Psoas muscle (tissue), 8 donors: ENCODE measurements around the gene HIVEP1. TPM values are rescaled to one million over a fixed set of nuclear protein-coding genes. Genes with fewer than 3 reads are reported as not detected.
"Not testable (repeated sequence)": the region's sequence is repeated elsewhere in the genome, so short reads cannot be mapped to it uniquely, and the experiment has no call there.

ENCODE experiments used
- ATAC-seq, 4 donors: fragments of 200-7000 bp; cut with Tn5 transposase; one replicate each; pipeline ENCODE4 v1.9.1; 2020; ENCODE audit warnings: moderate library complexity in 3 of 4, mild to moderate bottlenecking in 2 of 4
- DNase-seq, 2 donors: peaks; one replicate each; pipeline ENCODE4 v3.0.0-alpha.2; 2020
- H3K27ac ChIP-seq: fragments of 200-600 bp; one replicate; pipeline ENCODE4 v1.8.0; 2022
- H3K27me3 ChIP-seq, 3 donors: fragments of 200-600 bp in 1 of 3; one replicate each; pipeline versions ENCODE4 v1.6.1 to v1.8.0; 2013 to 2022; ENCODE audit warnings: low read length in 2 of 3, mild to moderate bottlenecking in 2 of 3, moderate library complexity in 1 of 3; ENCODE audit not compliant: insufficient read depth in 3 of 3
- H3K36me3 ChIP-seq, 2 donors: fragments of 200-600 bp in 1 of 2; one replicate each; pipeline versions ENCODE4 v1.6.1 to v1.8.0; 2013 to 2022; ENCODE audit warnings: low read depth in 1 of 2, mild to moderate bottlenecking in 1 of 2, moderate library complexity in 1 of 2; ENCODE audit not compliant: insufficient read depth in 1 of 2
- H3K4me1 ChIP-seq: fragments of 200-600 bp; one replicate; pipeline ENCODE4 v1.8.0; 2022
- H3K4me3 ChIP-seq: fragments of 200-600 bp; one replicate; pipeline ENCODE4 v1.8.0; 2022; ENCODE audit warnings: mild to moderate bottlenecking
- H3K9me3 ChIP-seq: fragments of 200-600 bp; one replicate; pipeline ENCODE4 v1.8.0; 2022
- WGBS, 3 donors: extraction: QIAGEN DNeasy Blood & Tissue Kit; methylation state at CpG; one replicate each; pipeline versions ENCODE4 v1.1.6 to v1.1.7; 2013; 5-methylcytosine and 5-hydroxymethylcytosine counted together
- intact Hi-C, 2 donors: fragments of 100-400 bp; cut with DNase I; formaldehyde crosslinking; loops; one replicate each; pipeline versions ENCODE4 v1.11.0 to v1.14.2; 2022
- polyA plus RNA-seq, 3 donors: library from polyadenylated mRNA; stranded (reverse); fragments of 200-250 nt; gene quantifications; one replicate each; pipeline ENCODE4 v1.2.3, GENCODE V29; 2013
- total RNA-seq, 4 donors: library from RNA; stranded (reverse); fragmentation: NEBNext Ultra II Directional in 2 of 4; extraction: Animal tissue kit (Norgen Biotek cat#: 25700) in 2 of 4; gene quantifications; one replicate each; pipeline versions ENCODE4 v1.2.1 to v1.2.4, GENCODE V29; 2021 to 2023
- TF ChIP-seq, protein P1 (sequence below): fragments of 200-600 bp; IDR thresholded peaks from one replicate; pipeline ENCODE4 v1.8.0; 2022; ENCODE audit warnings: antibody characterized with exemption
- donor health status: healthy with polysubstance abuse.
- donor health status: DM: no; HTN: no; CAD: no; lungs with moderate emphysema.
- donor health status: Bipolar disorder and iron deficiency.
- donor health status: healthy.
- donor health status: DM: yes; HTN: yes; CAD: no.
- donor health status: DM: no; HTN: no; CAD: no.
- donor health status: DM: no; HTN: no; CAD: no.
- donor health status: DM: yes; HTN: yes; CAD: no.

Gene HIVEP1
- total and polyA plus RNA-seq, 7 donors: 4.0 to 13.1 (median 6.7) TPM

- Histone ChIP-seq H3K36me3 (no peaks in the 10 kb centered on the region), H3K27me3 (no peaks in the 10 kb centered on the region), H3K27ac (no peak overlapping the region), H3K4me1 (no peaks in the 10 kb centered on the region), H3K4me3 (no peak overlapping the region), H3K9me3 (no peaks in the 10 kb centered on the region)
- DNase-seq (no peak), ATAC-seq (no peak)
- intact Hi-C loops: no loop called here
- TF ChIP-seq, protein P1, sequence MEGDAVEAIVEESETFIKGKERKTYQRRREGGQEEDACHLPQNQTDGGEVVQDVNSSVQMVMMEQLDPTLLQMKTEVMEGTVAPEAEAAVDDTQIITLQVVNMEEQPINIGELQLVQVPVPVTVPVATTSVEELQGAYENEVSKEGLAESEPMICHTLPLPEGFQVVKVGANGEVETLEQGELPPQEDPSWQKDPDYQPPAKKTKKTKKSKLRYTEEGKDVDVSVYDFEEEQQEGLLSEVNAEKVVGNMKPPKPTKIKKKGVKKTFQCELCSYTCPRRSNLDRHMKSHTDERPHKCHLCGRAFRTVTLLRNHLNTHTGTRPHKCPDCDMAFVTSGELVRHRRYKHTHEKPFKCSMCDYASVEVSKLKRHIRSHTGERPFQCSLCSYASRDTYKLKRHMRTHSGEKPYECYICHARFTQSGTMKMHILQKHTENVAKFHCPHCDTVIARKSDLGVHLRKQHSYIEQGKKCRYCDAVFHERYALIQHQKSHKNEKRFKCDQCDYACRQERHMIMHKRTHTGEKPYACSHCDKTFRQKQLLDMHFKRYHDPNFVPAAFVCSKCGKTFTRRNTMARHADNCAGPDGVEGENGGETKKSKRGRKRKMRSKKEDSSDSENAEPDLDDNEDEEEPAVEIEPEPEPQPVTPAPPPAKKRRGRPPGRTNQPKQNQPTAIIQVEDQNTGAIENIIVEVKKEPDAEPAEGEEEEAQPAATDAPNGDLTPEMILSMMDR: no peak
- 32 to 40% (median 35%) methylated on average over 2 of the region's 2 CpGs for WGBS, 3 donors
Observed at GRCh38 chr6:12172572-12172971, 160.5 kb downstream of the HIVEP1 start.

GRCh38 chr6:12173181-12173580 lies 161.1 kb downstream of the HIVEP1 start:
- H3K4me1 ChIP-seq: no peaks in the 10 kb centered on the region
- DNase-seq (no peak), ATAC-seq (no peak)
- intact Hi-C loops: no loop called here
- TF ChIP-seq, protein P1: no peak
- H3K36me3 ChIP-seq: no peaks in the 10 kb centered on the region
- WGBS, 3 donors: 47 to 63% (median 51%) methylated on average over 5 of the region's 5 CpGs
- H3K27me3 ChIP-seq: no peaks in the 10 kb centered on the region
- no peaks in the 10 kb centered on the region for H3K9me3 ChIP-seq
- H3K4me3 ChIP-seq: no peak overlapping the region
- no peak overlapping the region for H3K27ac ChIP-seq

GRCh38 chr6:12173661-12174060 lies 161.5 kb downstream of the HIVEP1 start:
- Histone ChIP-seq H3K27ac (no peak overlapping the region), H3K36me3 (no peaks in the 10 kb centered on the region), H3K27me3 (no peaks in the 10 kb centered on the region), H3K4me3 (no peak overlapping the region), H3K9me3 (no peaks in the 10 kb centered on the region), H3K4me1 (no peaks in the 10 kb centered on the region)
- TF ChIP-seq, protein P1: no peak
- ATAC-seq: no peak
- no peak for DNase-seq
- 37 to 52% (median 46%) methylated on average over 2 of the region's 2 CpGs for WGBS, 3 donors
- intact Hi-C loops: no loop called here

GRCh38 chr6:12174878-12175277 lies 162.8 kb downstream of the HIVEP1 start:
- no peaks in the 10 kb centered on the region for H3K9me3 ChIP-seq
- H3K4me3 ChIP-seq: no peak overlapping the region
- no peaks in the 10 kb centered on the region for H3K4me1 ChIP-seq
- ATAC-seq: no peak
- no peaks in the 10 kb centered on the region for H3K36me3 ChIP-seq
- TF ChIP-seq, protein P1: no peak
- no peak for DNase-seq
- 92 to 98% (median 93%) methylated on average over 2 of the region's 2 CpGs for WGBS, 3 donors
- no peaks in the 10 kb centered on the region for H3K27me3 ChIP-seq
- H3K27ac ChIP-seq: no peak overlapping the region
- intact Hi-C loops: no loop called here

DNA sequence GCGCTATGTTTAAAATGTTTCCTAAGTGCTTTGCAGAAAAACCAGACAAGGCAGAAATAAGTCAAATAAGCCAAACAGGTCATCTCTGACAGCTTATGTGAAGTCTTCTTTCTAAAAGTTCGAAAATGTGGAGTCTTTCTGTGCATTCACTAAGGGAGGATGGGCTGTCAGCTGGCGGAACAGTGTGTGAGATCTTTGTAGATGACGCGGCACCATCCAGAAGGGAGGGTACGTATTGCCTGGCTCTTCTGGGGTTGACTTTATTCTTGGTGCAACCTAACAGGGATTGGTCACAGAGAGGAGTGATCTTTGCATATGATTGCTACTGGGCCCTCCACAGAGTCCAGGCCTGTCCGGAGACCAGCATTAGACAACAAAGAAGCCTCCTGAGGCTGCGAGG lies 163.5 kb downstream of the HIVEP1 start:
- TF ChIP-seq, protein P1: no peak
- intact Hi-C loops: no loop called here
- no peaks in the 10 kb centered on the region for H3K27me3 ChIP-seq
- H3K36me3 ChIP-seq: no peaks in the 10 kb centered on the region
- no peak overlapping the region for H3K27ac ChIP-seq
- H3K4me1 ChIP-seq: no peaks in the 10 kb centered on the region
- WGBS, 3 donors: 94 to 96% (median 95%) methylated on average over 8 of the region's 8 CpGs
- ATAC-seq (no peak), DNase-seq (no peak)
- H3K4me3 ChIP-seq: no peak overlapping the region
- no peaks in the 10 kb centered on the region for H3K9me3 ChIP-seq

GRCh38 chr6:12176782-12177181 lies 164.7 kb downstream of the HIVEP1 start:
- H3K4me1 ChIP-seq, DNase-seq, ATAC-seq, H3K9me3 ChIP-seq, H3K4me3 ChIP-seq, intact Hi-C loops, H3K27ac ChIP-seq, H3K36me3 ChIP-seq, H3K27me3 ChIP-seq: not testable (repeated sequence)
- 80 to 95% (median 94%) methylated on average over 3 of the region's 3 CpGs for WGBS, 3 donors
